HCT116 (cell line): Measurements from ENCODE around the gene USP2. TPM values are rescaled to one million over a fixed set of nuclear protein-coding genes. Genes with fewer than 3 reads are reported as not detected.

ENCODE experiments used
- ATAC-seq: fragments of 200-7000 bp; cut with Tn5 transposase; 2 replicates; pipeline ENCODE4 v1.9.1; 2020; ENCODE audit warnings: mild to moderate bottlenecking, moderate library complexity
- BruUV-seq: library from RNA; stranded (reverse); fragments of 400-500 nt; replicated peaks from 2 replicates; lab custom pipeline; 2021; lab: Mats Ljungman, UMichigan
- CTCF ChIA-PET: fragments of 300-600 bp; sonication (Branson Sonifier 250); formaldehyde crosslinking; loops from one replicate; lab custom pipeline; 2021; ENCODE audit warnings: antibody characterized with exemption; lab: Charles Lee
- POLR2A ChIA-PET: fragments of 300-600, 350-600 bp; sonication (Branson Sonifier 250); formaldehyde crosslinking; loops from one replicate; lab custom pipeline; 2021; ENCODE audit warnings: antibody characterized with exemption; lab: Charles Lee
- RAD21 ChIA-PET, 2 experiments: fragments of 300-600 bp; sonication (Branson Sonifier 250); formaldehyde crosslinking; loops; one replicate each; lab custom pipeline; 2023; ENCODE audit warnings: low total read pairs in 2 of 2; ENCODE audit not compliant: uncharacterized antibody in 2 of 2, unreplicated experiment in 2 of 2, low non-redundant PET in 1 of 2; lab: Charles Lee
- DNase-seq: peaks from one replicate; pipeline ENCODE4 v3.0.0-alpha.2; 2010; ENCODE audit warnings: low read depth, low spot score
- H2AFZ ChIP-seq: fragments of 200-600 bp; shearing (Covaris generic), sonication (generic); 2 replicates; pipeline ENCODE4 v1.6.1; 2017; ENCODE audit warnings: low read depth, mixed run types, mixed read lengths, antibody characterized with exemption, low read length; ENCODE audit not compliant: poor library complexity, severe bottlenecking
- H3K27ac ChIP-seq: 2 replicates; pipeline ENCODE4 v1.5.1; 2012; ENCODE audit warnings: low read depth, low read length
- H3K27me3 ChIP-seq: fragments of 200-600 bp; sonication (generic); 2 replicates; pipeline ENCODE4 v1.6.1; 2016; ENCODE audit warnings: mixed run types, low read length, mixed read lengths; ENCODE audit not compliant: insufficient read depth
- H3K36me3 ChIP-seq, 2 experiments: fragments of 200-500 bp in 1 of 2; fragments of 200-600 bp in 1 of 2; sonication (Bioruptor generic) in 1 of 2; sonication (generic) in 1 of 2; 2 replicates each; pipeline versions ENCODE4 v1.5.1 to v1.6.1; 2014 to 2016; ENCODE audit warnings: low read length in 2 of 2, inconsistent platforms in 1 of 2, mixed read lengths in 1 of 2, mixed run types in 1 of 2; ENCODE audit not compliant: insufficient read depth in 2 of 2, control insufficient read depth in 1 of 2
- H3K4me1 ChIP-seq, 2 experiments: fragments of 200-600 bp in 1 of 2; sonication (generic) in 1 of 2; 2 replicates each; pipeline versions ENCODE4 v1.5.1 to v1.6.1; 2012 to 2017; ENCODE audit warnings: low read length in 2 of 2, inconsistent platforms in 1 of 2, mild to moderate bottlenecking in 1 of 2, mixed read lengths in 1 of 2, mixed run types in 1 of 2, moderate library complexity in 1 of 2; ENCODE audit not compliant: insufficient read depth in 2 of 2, control insufficient read depth in 1 of 2
- H3K4me2 ChIP-seq: fragments of 200-600 bp; sonication (generic); 2 replicates; pipeline ENCODE4 v1.6.1; 2017; ENCODE audit warnings: mixed run types, low read length, mixed read lengths
- H3K4me3 ChIP-seq, 2 experiments: fragments of 200-600 bp in 1 of 2; sonication (generic) in 1 of 2; replicated peaks in 1 of 2; 2 replicates each; pipeline ENCODE4 v1.5.1; 2011 to 2016; ENCODE audit warnings: low read length in 2 of 2, control low read depth in 1 of 2, low read depth in 1 of 2, mild to moderate bottlenecking in 1 of 2, mixed read lengths in 1 of 2, mixed run types in 1 of 2
- H3K79me2 ChIP-seq: fragments of 200-600 bp; sonication (generic); 2 replicates; pipeline ENCODE4 v1.6.1; 2017; ENCODE audit warnings: mild to moderate bottlenecking, mixed run types, low read length, moderate library complexity, mixed read lengths; ENCODE audit not compliant: insufficient read depth
- H3K9ac ChIP-seq: fragments of 200-600 bp; sonication (generic); 2 replicates; pipeline ENCODE4 v1.6.1; 2016; ENCODE audit warnings: low read length, mixed read lengths
- H3K9me2 ChIP-seq: fragments of 200-600 bp; sonication (generic), shearing (Covaris generic); 2 replicates; pipeline ENCODE4 v1.6.1; 2017; ENCODE audit warnings: mixed run types, mild to moderate bottlenecking, moderate library complexity; ENCODE audit not compliant: insufficient read depth
- H3K9me3 ChIP-seq, 2 experiments: fragments of 200-500 bp in 1 of 2; fragments of 200-600 bp in 1 of 2; sonication (Bioruptor generic) in 1 of 2; sonication (generic) in 1 of 2; 2 replicates each; pipeline ENCODE4 v1.6.1; 2014 to 2017; ENCODE audit warnings: low read length in 2 of 2, mixed read lengths in 2 of 2, inconsistent platforms in 1 of 2, low read depth in 1 of 2, mild to moderate bottlenecking in 1 of 2, mixed run types in 1 of 2, moderate library complexity in 1 of 2; ENCODE audit not compliant: control insufficient read depth in 1 of 2, insufficient read depth in 1 of 2
- H4K20me1 ChIP-seq: fragments of 200-600 bp; sonication (generic), shearing (Covaris generic); 2 replicates; pipeline ENCODE4 v1.6.1; 2017; ENCODE audit warnings: mixed run types, mild to moderate bottlenecking, moderate library complexity; ENCODE audit not compliant: insufficient read depth
- ATF3 ChIP-seq: IDR thresholded peaks from 2 replicates; pipeline ENCODE4 v1.6.1; 2012
- EGR1 ChIP-seq: IDR thresholded peaks from 2 replicates; pipeline ENCODE4 v1.6.1; 2012; ENCODE audit warnings: low read depth
- ELF1 ChIP-seq: IDR thresholded peaks from 2 replicates; pipeline ENCODE4 v1.6.1; 2012; ENCODE audit warnings: low read depth, borderline replicate concordance
- EZH2 ChIP-seq: fragments of 200-600 bp; sonication (generic); IDR thresholded peaks from 2 replicates; pipeline ENCODE4 v1.6.1; 2017; ENCODE audit warnings: antibody characterized with exemption, mixed run types
- POLR2A ChIP-seq: IDR thresholded peaks from 2 replicates; pipeline ENCODE4 v1.7.0; 2011; ENCODE audit warnings: borderline replicate concordance; ENCODE audit not compliant: insufficient read depth, insufficient read length; ENCODE audit errors: extremely low read depth
- RAD21 ChIP-seq: IDR thresholded peaks from 2 replicates; pipeline ENCODE4 v1.6.1; 2012; ENCODE audit warnings: low read depth, mild to moderate bottlenecking
- SP1 ChIP-seq: IDR thresholded peaks from 2 replicates; pipeline ENCODE4 v1.6.1; 2012; ENCODE audit warnings: low read depth
- SRF ChIP-seq: IDR thresholded peaks from 2 replicates; pipeline ENCODE4 v1.6.1; 2012; ENCODE audit warnings: low read depth
- TCF7L2 ChIP-seq: IDR thresholded peaks from 2 replicates; pipeline ENCODE4 v1.7.0; 2011; ENCODE audit warnings: borderline replicate concordance, inconsistent platforms; ENCODE audit not compliant: insufficient read depth, insufficient read length; ENCODE audit errors: extremely low read depth
- YY1 ChIP-seq: IDR thresholded peaks from 2 replicates; pipeline ENCODE4 v1.6.1; 2011; ENCODE audit warnings: low read length, low read depth, moderate library complexity, mild to moderate bottlenecking; ENCODE audit not compliant: insufficient replicate concordance; ENCODE audit errors: extremely low read depth
- intact Hi-C: fragments of 100-400 bp; cut with micrococcal nuclease; formaldehyde crosslinking; loops from 2 replicates; pipeline ENCODE4 v1.10.0; 2022
- total RNA-seq: library from RNA; stranded (reverse); gene quantifications from one replicate; pipeline ENCODE4 v1.2.1, GENCODE V29; 2021; ENCODE audit not compliant: unreplicated experiment
- TF ChIP-seq, protein P1 (sequence below): IDR thresholded peaks from 2 replicates; pipeline ENCODE4 v1.6.1; 2012
- TF ChIP-seq, protein P2 (sequence below): IDR thresholded peaks from 2 replicates; pipeline ENCODE4 v1.6.1; 2011; ENCODE audit warnings: mild to moderate bottlenecking, low read length, moderate library complexity; ENCODE audit not compliant: insufficient replicate concordance; ENCODE audit errors: extremely low read depth

The USP2 gene
- total RNA-seq, 1 experiment from 2014 or later = 5.0 TPM

DNA sequence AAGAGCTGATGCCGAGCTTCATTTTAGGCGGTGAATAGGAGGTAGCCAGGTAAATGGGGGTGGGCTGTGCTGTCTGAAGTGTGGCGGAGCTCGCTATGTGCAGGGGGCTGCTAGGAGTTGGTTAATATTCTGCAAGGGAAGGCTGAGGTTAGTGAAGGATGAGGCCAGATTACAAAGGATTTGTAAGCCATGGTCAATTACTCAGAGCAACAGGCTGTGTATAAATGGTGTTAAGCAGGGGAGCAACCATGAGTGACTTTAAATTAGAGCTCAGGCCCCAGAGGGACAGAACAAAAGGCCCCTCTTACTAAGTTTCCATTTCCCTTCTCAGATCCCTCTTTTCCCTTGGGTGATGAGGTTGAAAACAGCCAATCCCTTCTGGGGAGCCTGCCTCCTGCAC is 57.3 kb downstream of the USP2 start:
- Histone ChIP-seq H3K36me3 (no peaks in the 10 kb centered on the region), H3K4me1 (peaks cover 0 to 8% of the 10 kb centered on the region in 2 experiments; a peak in 1 of 4 replicates), H3K9me3 (no peaks in the 10 kb centered on the region), H3K27me3 (no peaks in the 10 kb centered on the region), H3K27ac (no peak overlapping the region), H2AFZ (no peak overlapping the region), H3K4me3 (no peak overlapping the region), H3K4me2 (no peak overlapping the region), H3K9me2 (no peaks in the 10 kb centered on the region), H4K20me1 (no peaks in the 10 kb centered on the region), H3K9ac (no peak overlapping the region), H3K79me2 (no peaks in the 10 kb centered on the region)
- no TSS peak for BruUV-seq
- ChIA-PET RAD21 (interaction anchor here in 1 of 2 experiments (0.6 kb wide), 1 partner anchor 14 kb away, joined by 4 read pairs; no protein-coding TSS in a partner anchor), POLR2A (no interaction called here), CTCF (interaction anchor here (2.5 to 3.4 kb wide), 2 partner anchors 15 to 32 kb away, joined by 13 to 44 read pairs; no protein-coding TSS in a partner anchor)
- intact Hi-C loops = loop anchor here (5.0 kb wide), 1 partner anchor 222 kb away; the partner anchor contains the start of gene DPAGT1
- ATAC-seq (no peak), DNase-seq (no peak)
- TF ChIP-seq EGR1 (no peak), SP1 (no peak), ATF3 (no peak), RAD21 (no peak), YY1 (no peak), POLR2A (no peak), SRF (no peak), TCF7L2 (no peak), ELF1 (no peak), EZH2 (no peak)
- TF ChIP-seq, protein P1, sequence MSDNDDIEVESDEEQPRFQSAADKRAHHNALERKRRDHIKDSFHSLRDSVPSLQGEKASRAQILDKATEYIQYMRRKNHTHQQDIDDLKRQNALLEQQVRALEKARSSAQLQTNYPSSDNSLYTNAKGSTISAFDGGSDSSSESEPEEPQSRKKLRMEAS = no peak
- TF ChIP-seq, protein P2, sequence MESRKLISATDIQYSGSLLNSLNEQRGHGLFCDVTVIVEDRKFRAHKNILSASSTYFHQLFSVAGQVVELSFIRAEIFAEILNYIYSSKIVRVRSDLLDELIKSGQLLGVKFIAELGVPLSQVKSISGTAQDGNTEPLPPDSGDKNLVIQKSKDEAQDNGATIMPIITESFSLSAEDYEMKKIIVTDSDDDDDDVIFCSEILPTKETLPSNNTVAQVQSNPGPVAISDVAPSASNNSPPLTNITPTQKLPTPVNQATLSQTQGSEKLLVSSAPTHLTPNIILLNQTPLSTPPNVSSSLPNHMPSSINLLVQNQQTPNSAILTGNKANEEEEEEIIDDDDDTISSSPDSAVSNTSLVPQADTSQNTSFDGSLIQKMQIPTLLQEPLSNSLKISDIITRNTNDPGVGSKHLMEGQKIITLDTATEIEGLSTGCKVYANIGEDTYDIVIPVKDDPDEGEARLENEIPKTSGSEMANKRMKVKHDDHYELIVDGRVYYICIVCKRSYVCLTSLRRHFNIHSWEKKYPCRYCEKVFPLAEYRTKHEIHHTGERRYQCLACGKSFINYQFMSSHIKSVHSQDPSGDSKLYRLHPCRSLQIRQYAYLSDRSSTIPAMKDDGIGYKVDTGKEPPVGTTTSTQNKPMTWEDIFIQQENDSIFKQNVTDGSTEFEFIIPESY = no peak
